GM19025 (cell line): ENCODE data around the gene FUT6.
"Not testable (repeated sequence)": the region's sequence is repeated elsewhere in the genome, so short reads cannot be mapped to it uniquely, and the experiment has no call there.

Experiments used
- ATAC-seq: cut with Tn5 transposase; IDR thresholded peaks from one replicate; pipeline ENCODE4 v1.9.1; 2021; ENCODE audit warnings: mild to moderate bottlenecking, low read depth, moderate library complexity; ENCODE audit not compliant: unreplicated experiment

The FUT6 gene

GRCh38 chr19:5788422-5788821 is 51.1 kb downstream of the FUT6 start:
- ATAC-seq, result no peak

- ATAC-seq, result no peak
These were observed 51.9 kb downstream of the FUT6 start for GRCh38 chr19:5787409-5788182.

GRCh38 chr19:5786593-5787408 is 52.7 kb downstream of the FUT6 start:
- ATAC-seq, result no peak

GRCh38 chr19:5785423-5785822 is 54.1 kb downstream of the FUT6 start:
- no peak for ATAC-seq

- ATAC-seq, result no peak
These were observed 54.8 kb downstream of the FUT6 start, which contains the start of gene PRR22 for GRCh38 chr19:5784581-5785147. Gene PRR22 (minus strand): TSS chr19:5784746. CDS start chr19:5784660, 86 bp downstream.

GRCh38 chr19:5782945-5783919 is 56.3 kb downstream of the FUT6 start:
- no peak for ATAC-seq

GRCh38 chr19:5782322-5782721 is 57.2 kb downstream of the FUT6 start:
- no peak for ATAC-seq

GRCh38 chr19:5780916-5781315 is 58.6 kb downstream of the FUT6 start:
- not testable (repeated sequence) for ATAC-seq
